ENCODE data around the gene MAFB.

MAFB gene

GRCh38 chr20:40717343-40717865 is 28.4 kb upstream of the MAFB start:
- Histone ChIP-seq H3K9ac (ENCODE audit: low read length) (no peak overlapping the region), H3K4me3 (ENCODE audit: low read length) (no peak overlapping the region), H3K27me3 (ENCODE audit: control insufficient read depth, insufficient read depth, low read length) (no peaks in the 10 kb centered on the region), H3K9me3 (ENCODE audit: control insufficient read depth, low read length) (no peaks in the 10 kb centered on the region), H3K4me1 (ENCODE audit: control insufficient read depth, insufficient read depth, low read length) (no peaks in the 10 kb centered on the region), H3K36me3 (ENCODE audit: control insufficient read depth, insufficient read depth, low read length) (no peaks in the 10 kb centered on the region)

- H3K4me1 ChIP-seq (ENCODE audit: control insufficient read depth, insufficient read depth, low read length): no peaks in the 10 kb centered on the region
- no peaks in the 10 kb centered on the region for H3K9me3 ChIP-seq (ENCODE audit: control insufficient read depth, low read length)
- no peaks in the 10 kb centered on the region for H3K36me3 ChIP-seq (ENCODE audit: control insufficient read depth, insufficient read depth, low read length)
- H3K9ac ChIP-seq (ENCODE audit: low read length): no peak overlapping the region
- H3K27me3 ChIP-seq (ENCODE audit: control insufficient read depth, insufficient read depth, low read length): no peaks in the 10 kb centered on the region
- no peak overlapping the region for H3K4me3 ChIP-seq (ENCODE audit: low read length)
Measured at GRCh38 chr20:40715491-40715890, 26.5 kb upstream of the MAFB start.

- Histone ChIP-seq H3K4me3 (ENCODE audit: low read length) (no peak overlapping the region), H3K36me3 (ENCODE audit: control insufficient read depth, insufficient read depth, low read length) (no peaks in the 10 kb centered on the region), H3K9ac (ENCODE audit: low read length) (no peak overlapping the region), H3K9me3 (ENCODE audit: control insufficient read depth, low read length) (no peaks in the 10 kb centered on the region), H3K4me1 (ENCODE audit: control insufficient read depth, insufficient read depth, low read length) (no peaks in the 10 kb centered on the region), H3K27me3 (ENCODE audit: control insufficient read depth, insufficient read depth, low read length) (no peaks in the 10 kb centered on the region)
Measured at GRCh38 chr20:40714916-40715315, 25.9 kb upstream of the MAFB start.

GRCh38 chr20:40714109-40714508 is 25.1 kb upstream of the MAFB start:
- Histone ChIP-seq H3K4me1 (ENCODE audit: control insufficient read depth, insufficient read depth, low read length) (no peaks in the 10 kb centered on the region), H3K27me3 (ENCODE audit: control insufficient read depth, insufficient read depth, low read length) (no peaks in the 10 kb centered on the region), H3K9me3 (ENCODE audit: control insufficient read depth, low read length) (no peaks in the 10 kb centered on the region), H3K4me3 (ENCODE audit: low read length) (no peak overlapping the region), H3K36me3 (ENCODE audit: control insufficient read depth, insufficient read depth, low read length) (no peaks in the 10 kb centered on the region), H3K9ac (ENCODE audit: low read length) (no peak overlapping the region)

- no peaks in the 10 kb centered on the region for H3K36me3 ChIP-seq (ENCODE audit: control insufficient read depth, insufficient read depth, low read length)
- no peaks in the 10 kb centered on the region for H3K27me3 ChIP-seq (ENCODE audit: control insufficient read depth, insufficient read depth, low read length)
- no peak overlapping the region for H3K9ac ChIP-seq (ENCODE audit: low read length)
- H3K4me1 ChIP-seq (ENCODE audit: control insufficient read depth, insufficient read depth, low read length): no peaks in the 10 kb centered on the region
- H3K4me3 ChIP-seq (ENCODE audit: low read length): no peak overlapping the region
- H3K9me3 ChIP-seq (ENCODE audit: control insufficient read depth, low read length): no peaks in the 10 kb centered on the region
Measured at GRCh38 chr20:40713508-40713907, 24.5 kb upstream of the MAFB start.

- H3K9ac ChIP-seq (ENCODE audit: low read length): no peak overlapping the region
- no peaks in the 10 kb centered on the region for H3K4me1 ChIP-seq (ENCODE audit: control insufficient read depth, insufficient read depth, low read length)
- H3K27me3 ChIP-seq (ENCODE audit: control insufficient read depth, insufficient read depth, low read length): no peaks in the 10 kb centered on the region
- H3K36me3 ChIP-seq (ENCODE audit: control insufficient read depth, insufficient read depth, low read length): no peaks in the 10 kb centered on the region
- H3K9me3 ChIP-seq (ENCODE audit: control insufficient read depth, low read length): no peaks in the 10 kb centered on the region
- no peak overlapping the region for H3K4me3 ChIP-seq (ENCODE audit: low read length)
Measured at GRCh38 chr20:40711079-40711478, 22.0 kb upstream of the MAFB start.

GRCh38 chr20:40710603-40711002 is 21.6 kb upstream of the MAFB start:
- Histone ChIP-seq H3K9me3 (ENCODE audit: control insufficient read depth, low read length) (no peaks in the 10 kb centered on the region), H3K4me1 (ENCODE audit: control insufficient read depth, insufficient read depth, low read length) (no peaks in the 10 kb centered on the region), H3K36me3 (ENCODE audit: control insufficient read depth, insufficient read depth, low read length) (no peaks in the 10 kb centered on the region), H3K27me3 (ENCODE audit: control insufficient read depth, insufficient read depth, low read length) (no peaks in the 10 kb centered on the region), H3K4me3 (ENCODE audit: low read length) (no peak overlapping the region), H3K9ac (ENCODE audit: low read length) (no peak overlapping the region)

GRCh38 chr20:40706977-40707582 is 18.0 kb upstream of the MAFB start:
- peaks cover 2% of the 10 kb centered on the region for H3K27me3 ChIP-seq (ENCODE audit: control insufficient read depth, insufficient read depth, low read length)
- no peak overlapping the region for H3K4me3 ChIP-seq (ENCODE audit: low read length)
- H3K4me1 ChIP-seq (ENCODE audit: control insufficient read depth, insufficient read depth, low read length): no peaks in the 10 kb centered on the region
- no peaks in the 10 kb centered on the region for H3K9me3 ChIP-seq (ENCODE audit: control insufficient read depth, low read length)
- H3K9ac ChIP-seq (ENCODE audit: low read length): no peak overlapping the region
- H3K36me3 ChIP-seq (ENCODE audit: control insufficient read depth, insufficient read depth, low read length): no peaks in the 10 kb centered on the region

- Histone ChIP-seq H3K27me3 (ENCODE audit: control insufficient read depth, insufficient read depth, low read length) (peaks cover 5% of the 10 kb centered on the region), H3K36me3 (ENCODE audit: control insufficient read depth, insufficient read depth, low read length) (no peaks in the 10 kb centered on the region), H3K9ac (ENCODE audit: low read length) (no peak overlapping the region), H3K4me1 (ENCODE audit: control insufficient read depth, insufficient read depth, low read length) (no peaks in the 10 kb centered on the region), H3K4me3 (ENCODE audit: low read length) (no peak overlapping the region), H3K9me3 (ENCODE audit: control insufficient read depth, low read length) (no peaks in the 10 kb centered on the region)
Measured at GRCh38 chr20:40705413-40705812, 16.4 kb upstream of the MAFB start.

- H3K27me3 ChIP-seq (ENCODE audit: control insufficient read depth, insufficient read depth, low read length): peaks cover 5% of the 10 kb centered on the region
- H3K4me1 ChIP-seq (ENCODE audit: control insufficient read depth, insufficient read depth, low read length): no peaks in the 10 kb centered on the region
- no peaks in the 10 kb centered on the region for H3K36me3 ChIP-seq (ENCODE audit: control insufficient read depth, insufficient read depth, low read length)
- H3K9me3 ChIP-seq (ENCODE audit: control insufficient read depth, low read length): no peaks in the 10 kb centered on the region
- H3K4me3 ChIP-seq (ENCODE audit: low read length): no peak overlapping the region
- H3K9ac ChIP-seq (ENCODE audit: low read length): no peak overlapping the region
Measured at GRCh38 chr20:40704828-40705227, 15.8 kb upstream of the MAFB start.

- Histone ChIP-seq H3K4me1 (ENCODE audit: control insufficient read depth, insufficient read depth, low read length) (no peaks in the 10 kb centered on the region), H3K27me3 (ENCODE audit: control insufficient read depth, insufficient read depth, low read length) (peaks cover 5% of the 10 kb centered on the region), H3K9ac (ENCODE audit: low read length) (no peak overlapping the region), H3K9me3 (ENCODE audit: control insufficient read depth, low read length) (no peaks in the 10 kb centered on the region), H3K4me3 (ENCODE audit: low read length) (no peak overlapping the region), H3K36me3 (ENCODE audit: control insufficient read depth, insufficient read depth, low read length) (no peaks in the 10 kb centered on the region)
Measured at GRCh38 chr20:40703975-40704530, 15.0 kb upstream of the MAFB start.

- no peaks in the 10 kb centered on the region for H3K9me3 ChIP-seq (ENCODE audit: control insufficient read depth, low read length)
- peaks cover 10% of the 10 kb centered on the region for H3K27me3 ChIP-seq (ENCODE audit: control insufficient read depth, insufficient read depth, low read length)
- H3K4me1 ChIP-seq (ENCODE audit: control insufficient read depth, insufficient read depth, low read length): no peaks in the 10 kb centered on the region
- no peak overlapping the region for H3K4me3 ChIP-seq (ENCODE audit: low read length)
- H3K36me3 ChIP-seq (ENCODE audit: control insufficient read depth, insufficient read depth, low read length): no peaks in the 10 kb centered on the region
- H3K9ac ChIP-seq (ENCODE audit: low read length): no peak overlapping the region
Measured at GRCh38 chr20:40702504-40702903, 13.5 kb upstream of the MAFB start.
